Breast epithelium (tissue), 3 donors: ENCODE results near the gene EIF2S2.

Experiments used
- CTCF ChIP-seq, 3 donors: fragments of 450-650 bp; IDR thresholded peaks; one replicate each; pipeline ENCODE4 v1.5.1; 2016 to 2017; ENCODE audit warnings: antibody characterized with exemption in 3 of 3, mild to moderate bottlenecking in 3 of 3, moderate library complexity in 3 of 3
- POLR2A ChIP-seq: fragments of 450-650 bp; IDR thresholded peaks from one replicate; pipeline ENCODE4 v1.6.1; 2016; ENCODE audit warnings: antibody characterized with exemption, mild to moderate bottlenecking, moderate library complexity

GRCh38 chr20:34142121-34142520 lies 30.1 kb upstream of the EIF2S2 start:
- TF ChIP-seq CTCF (IDR thresholded peaks at IDR 0.05), result no peak
- TF ChIP-seq POLR2A, result no peak
